HK-2 (cell line): ENCODE measurements around the gene EPHA6.

Source experiments
- DNase-seq: peaks from one replicate; pipeline ENCODE4 v3.0.0-alpha.2; 2018; ENCODE audit not compliant: unreplicated experiment

The EPHA6 gene

DNA sequence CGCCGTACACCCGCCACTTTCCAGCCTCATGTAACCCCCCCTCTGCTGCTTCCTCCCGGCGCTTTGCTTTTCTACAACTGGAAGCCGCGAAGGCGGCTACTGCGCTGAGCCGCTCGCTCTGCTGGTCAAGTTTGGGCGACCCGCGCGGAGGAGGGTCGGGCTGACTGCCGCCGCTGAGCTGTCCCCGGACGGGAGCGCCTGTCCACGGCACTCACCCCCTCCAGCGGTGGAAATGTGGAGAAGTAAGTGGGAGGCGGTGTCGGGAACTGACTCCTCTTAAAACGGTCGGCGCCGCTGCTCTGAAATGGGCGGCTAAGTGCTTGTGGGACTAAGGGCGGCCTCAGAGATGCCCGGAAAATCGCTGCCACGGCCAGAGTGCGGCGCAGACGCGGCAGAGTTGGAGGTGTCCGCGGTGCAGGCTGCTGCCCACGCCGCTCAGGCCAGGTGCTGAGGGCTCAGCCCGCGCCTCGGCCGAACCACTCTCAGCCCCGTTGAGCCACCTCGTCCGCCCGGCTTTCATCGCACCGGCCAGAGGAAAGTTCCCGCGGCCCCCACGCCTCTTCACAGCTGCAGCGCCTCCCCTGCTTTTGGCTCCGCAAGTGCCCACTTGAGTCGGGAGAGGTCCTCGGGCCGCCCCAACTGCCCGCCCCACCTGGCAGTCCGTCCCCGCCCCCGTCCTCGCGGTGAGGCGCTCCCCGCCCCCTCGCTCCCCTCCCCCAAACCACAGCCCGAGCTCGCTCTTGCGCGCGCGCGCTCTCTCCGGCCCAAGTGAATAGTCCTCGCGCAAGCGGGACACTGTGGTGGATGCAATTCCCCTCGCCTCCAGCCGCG lies at the start of gene EPHA6:
Gene EPHA6 (plus strand): TSS at position 775 of the 831 bp plus-strand sequence.
- DNase-seq = peak; percentile 87

DNA sequence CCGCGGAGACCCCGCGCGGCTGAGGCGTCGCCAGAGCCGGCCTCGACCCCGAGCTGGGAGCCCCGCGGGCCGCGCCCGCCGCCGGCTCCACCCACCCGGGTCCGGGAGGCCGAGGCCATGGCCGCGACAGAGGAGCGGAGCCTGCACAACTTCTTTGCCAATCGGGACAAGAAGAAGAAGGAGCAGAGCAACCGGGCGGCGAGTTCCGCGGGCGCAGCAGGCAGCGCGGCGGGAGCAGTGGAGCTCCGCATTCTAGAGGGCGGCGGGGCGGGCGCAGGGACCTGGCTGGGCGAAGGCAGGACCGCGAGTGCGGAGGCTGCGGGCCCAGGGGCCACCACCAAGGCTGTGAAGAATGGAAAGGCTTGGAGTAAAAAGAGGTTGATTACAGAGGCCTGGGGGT lies 37.6 kb upstream of the EPHA6 start:
- no peak for DNase-seq

DNA sequence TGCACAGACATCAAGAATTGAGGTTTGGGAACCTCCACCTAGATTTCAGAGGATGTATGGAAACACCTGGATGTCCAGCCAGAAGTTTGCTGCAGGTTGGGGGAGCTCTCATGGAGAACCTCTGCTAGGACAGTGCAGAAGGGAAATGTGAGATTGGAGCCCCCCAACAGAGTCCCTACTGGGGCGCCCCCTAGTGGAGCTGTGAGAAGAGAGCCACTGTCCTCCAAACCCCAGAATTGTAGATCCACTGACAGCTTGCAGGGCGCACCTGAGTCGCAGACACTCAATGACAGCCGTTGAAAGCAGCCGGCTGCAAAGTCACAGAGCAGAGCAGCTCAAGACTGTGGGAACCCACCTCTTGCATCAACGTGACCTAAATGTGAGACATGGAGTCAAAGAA lies 34.6 kb upstream of the EPHA6 start:
- DNase-seq = no peak

DNA sequence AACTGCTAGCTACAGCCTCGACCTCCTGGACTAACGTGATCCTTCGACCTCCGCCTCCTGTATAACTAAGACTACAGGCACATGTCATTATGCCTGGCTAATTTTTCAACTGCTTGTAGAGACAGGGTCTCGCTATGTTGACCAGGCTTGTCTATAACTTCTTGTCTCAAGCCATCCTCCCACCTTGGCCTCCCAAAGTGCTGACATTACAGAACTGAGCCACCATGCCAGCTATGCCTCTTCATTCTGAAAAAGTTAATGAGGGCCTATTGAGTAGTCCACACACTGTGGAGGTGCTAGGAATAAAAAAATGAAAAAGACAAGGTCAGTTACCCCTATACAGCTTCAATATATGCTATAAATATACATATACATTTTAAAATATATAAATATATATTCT lies 18.3 kb upstream of the EPHA6 start:
- no peak for DNase-seq

DNA sequence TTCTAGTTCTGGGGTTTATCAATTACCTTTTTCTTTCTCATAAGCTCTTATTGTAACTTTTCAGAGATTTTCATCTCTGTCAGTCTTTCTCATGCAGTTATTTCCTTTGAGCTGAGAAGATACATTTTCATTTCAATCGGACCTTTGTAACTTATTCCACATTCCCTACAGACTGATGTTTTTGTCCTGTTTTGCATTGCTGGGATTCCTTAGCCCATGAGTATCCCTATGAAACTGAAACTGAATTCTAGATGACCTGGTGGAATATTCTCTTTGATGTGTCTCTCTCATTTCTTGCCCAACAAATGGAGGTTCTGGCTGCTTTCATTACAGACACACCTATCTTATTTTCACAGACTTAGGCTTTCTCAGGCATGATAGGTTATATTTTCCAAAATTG lies 10.5 kb upstream of the EPHA6 start:
- DNase-seq = no peak

DNA sequence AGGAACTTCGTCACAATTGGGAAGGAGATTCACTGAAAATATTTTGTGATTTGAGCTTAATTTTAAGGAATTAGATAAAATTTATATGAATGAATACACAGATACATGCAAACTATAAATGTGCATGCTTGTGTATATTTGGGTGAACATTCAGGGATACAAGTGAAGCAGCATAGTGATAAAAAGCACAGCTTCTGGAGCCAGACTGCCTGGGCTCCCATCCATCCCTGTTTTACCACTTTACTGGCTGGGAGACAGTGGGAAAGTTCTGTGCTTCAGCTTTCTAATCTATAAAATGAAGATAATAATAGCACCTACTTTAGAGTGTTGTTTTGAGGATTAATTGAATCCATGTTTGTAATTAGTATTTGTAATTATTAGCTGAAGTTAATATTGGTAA lies 8.1 kb upstream of the EPHA6 start:
- DNase-seq = no peak

DNA sequence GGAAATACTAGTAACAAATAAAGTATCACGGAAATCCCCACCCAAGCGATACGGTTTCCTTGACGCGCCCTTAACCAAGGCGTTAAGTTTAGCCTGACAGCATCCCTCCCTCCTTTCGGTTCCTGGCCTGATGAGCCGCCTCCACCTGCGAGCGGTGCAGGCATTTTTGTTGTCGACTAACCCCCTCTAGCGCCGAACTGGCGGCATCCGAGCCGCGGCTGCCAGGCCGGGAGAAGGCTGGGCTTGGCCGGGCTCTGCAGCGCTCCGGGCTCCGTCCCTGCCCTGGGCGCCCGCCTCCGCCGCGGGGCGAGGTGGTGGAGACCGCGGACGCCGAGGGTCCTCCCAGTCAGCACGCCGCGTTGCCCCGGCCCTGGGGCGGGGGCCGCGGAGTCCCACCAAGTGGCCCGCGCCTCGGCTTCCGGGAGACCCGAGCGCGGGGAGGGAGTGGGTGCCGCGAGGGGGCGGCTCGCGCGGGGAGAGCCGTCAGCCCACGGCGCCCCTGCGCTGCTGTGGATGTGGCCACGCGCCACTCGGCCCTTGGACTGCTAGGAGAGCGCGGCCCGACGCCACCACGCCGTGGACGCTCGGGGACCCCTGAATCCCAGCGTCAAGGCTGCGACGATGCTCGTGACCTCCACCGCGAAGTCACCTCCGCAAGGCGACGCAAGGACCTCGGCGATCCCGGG lies 1.1 kb upstream of the EPHA6 start:
- peak; percentile 90 for DNase-seq

DNA sequence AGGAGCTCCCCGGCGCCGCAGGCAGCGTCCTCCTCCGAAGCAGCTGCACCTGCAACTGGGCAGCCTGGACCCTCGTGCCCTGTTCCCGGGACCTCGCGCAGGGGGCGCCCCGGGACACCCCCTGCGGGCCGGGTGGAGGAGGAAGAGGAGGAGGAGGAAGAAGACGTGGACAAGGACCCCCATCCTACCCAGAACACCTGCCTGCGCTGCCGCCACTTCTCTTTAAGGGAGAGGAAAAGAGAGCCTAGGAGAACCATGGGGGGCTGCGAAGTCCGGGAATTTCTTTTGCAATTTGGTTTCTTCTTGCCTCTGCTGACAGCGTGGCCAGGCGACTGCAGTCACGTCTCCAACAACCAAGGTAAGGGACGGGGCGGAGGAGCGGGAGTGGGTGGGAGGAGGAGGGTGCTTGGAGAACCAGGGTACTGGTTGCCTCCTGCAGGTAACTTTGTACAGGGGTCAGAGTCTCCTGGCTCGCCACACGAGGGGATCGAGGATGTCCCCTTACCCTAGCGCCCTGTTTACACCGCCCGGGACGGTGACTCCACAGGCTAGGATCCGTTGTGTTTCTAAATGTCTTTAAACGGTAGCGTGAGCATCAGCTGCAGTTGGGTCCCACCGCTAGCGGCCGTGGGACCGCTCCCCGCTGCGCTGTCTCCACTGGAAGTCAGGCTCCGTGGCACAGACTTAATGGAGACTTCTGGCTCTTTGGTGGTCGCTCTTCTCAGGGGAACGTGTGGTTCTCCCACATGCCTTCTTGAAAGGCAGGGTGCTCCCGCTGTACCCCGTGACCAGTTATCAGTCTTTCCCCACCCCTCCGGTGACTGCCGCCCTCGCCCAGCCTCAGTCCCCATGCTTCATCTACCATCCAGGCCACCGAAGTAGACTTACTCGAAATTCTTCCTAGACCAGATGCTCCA lies 515 bp downstream of the EPHA6 start:
- DNase-seq = no peak

DNA sequence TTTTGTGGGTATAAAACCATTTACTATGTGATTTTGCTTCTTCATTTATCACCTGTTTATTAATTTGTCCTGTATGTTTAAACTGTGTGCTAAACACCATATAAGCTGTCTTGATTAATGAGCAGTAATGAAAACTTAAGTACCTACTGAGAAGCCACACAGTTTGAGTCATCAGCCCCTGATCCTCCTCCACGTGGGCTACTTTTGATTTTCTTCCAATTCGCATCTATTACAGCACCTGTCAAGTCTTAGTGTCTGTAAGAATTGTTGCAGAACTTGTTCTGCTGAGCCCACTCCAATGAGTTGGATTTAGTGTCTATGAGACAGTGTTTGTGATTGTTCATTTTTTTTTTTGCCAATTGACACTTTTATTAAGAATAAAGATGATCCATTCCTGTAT lies 16.8 kb downstream of the EPHA6 start:
- no peak for DNase-seq

DNA sequence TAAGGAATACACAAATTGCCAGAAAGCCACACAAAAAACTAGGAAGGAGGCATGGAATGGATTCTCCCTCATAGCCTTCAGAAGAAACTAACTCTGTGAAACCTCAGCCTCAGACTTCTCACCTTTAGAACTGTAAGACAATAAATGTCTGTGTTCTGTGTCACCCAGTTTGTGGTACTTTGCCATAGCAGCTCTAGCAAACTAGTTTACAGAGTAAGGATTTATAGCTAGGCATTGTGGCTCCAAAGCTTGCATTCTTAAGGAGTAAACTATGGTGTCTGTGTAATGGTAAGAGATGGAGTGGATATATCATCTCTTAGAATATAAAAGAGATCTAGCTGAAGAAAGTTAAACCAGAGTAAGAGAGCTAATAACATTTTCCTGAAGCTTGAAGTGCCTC lies 18.9 kb downstream of the EPHA6 start:
- no peak for DNase-seq

DNA sequence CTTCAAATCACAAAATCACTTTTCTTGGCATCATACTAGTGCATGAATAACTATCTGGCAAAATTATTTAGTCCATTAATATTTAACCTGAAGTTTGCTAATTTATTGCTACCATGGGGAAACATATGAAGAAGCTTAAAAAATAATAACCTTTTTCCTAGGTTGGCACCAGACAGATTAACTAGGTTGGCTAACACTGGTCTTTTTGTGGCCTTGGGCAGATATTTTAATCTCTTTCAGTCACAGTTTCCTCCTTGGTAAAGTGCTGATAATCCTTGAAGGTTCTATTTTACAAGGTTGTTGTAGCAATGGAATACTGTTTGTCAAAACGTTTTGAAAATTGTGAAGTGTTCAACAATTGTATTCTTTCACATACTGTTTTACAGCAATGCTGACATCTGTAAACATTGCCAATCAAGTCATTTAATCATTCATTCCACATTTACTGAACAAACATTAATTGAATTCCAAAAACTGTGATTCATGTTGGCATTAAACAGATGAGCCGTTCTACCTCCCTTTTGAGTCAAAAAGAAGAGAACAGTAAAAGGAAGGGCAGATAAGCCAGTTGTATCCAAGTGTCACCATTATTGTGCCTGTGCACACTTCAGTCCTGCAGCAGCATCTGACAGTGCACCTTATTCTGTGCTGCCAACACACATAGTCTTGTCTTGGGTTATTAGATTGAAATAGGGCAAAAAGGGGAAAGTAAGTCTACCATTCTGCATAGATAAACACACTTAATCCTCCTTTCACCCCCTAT lies 21.9 kb downstream of the EPHA6 start:
- DNase-seq = no peak

DNA sequence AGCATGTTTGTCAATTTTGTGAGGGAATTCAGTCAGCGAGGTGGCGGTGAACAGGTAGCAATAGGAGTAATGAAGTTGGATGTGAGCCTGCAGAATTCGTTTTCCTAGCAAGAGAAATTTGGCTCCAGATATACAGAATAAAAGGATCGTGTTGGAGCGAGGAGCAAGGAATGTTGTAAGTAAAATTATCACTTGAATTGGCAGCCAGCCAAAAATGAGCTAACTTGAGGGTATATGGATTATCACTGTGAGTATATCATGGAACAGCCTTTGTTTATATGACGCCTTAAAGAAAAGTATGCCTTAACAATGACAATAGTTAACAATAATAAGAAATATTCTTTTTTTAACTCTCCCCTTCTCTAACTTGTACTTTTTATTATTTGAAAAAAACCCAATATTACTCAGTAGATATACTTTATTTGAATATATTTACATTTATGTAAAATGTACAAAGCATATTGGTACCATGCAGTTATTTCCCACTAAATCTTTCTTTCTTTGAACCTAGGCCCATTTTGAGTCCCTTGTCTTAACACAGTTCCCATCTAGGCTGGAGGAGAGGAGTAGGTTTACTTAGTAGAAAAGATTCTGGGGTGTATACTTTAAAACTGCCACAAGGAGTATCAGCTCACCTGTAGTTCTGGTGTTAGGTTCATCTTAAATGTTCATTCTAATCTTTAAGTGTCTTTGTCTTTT lies 29.3 kb downstream of the EPHA6 start:
- DNase-seq = no peak

DNA sequence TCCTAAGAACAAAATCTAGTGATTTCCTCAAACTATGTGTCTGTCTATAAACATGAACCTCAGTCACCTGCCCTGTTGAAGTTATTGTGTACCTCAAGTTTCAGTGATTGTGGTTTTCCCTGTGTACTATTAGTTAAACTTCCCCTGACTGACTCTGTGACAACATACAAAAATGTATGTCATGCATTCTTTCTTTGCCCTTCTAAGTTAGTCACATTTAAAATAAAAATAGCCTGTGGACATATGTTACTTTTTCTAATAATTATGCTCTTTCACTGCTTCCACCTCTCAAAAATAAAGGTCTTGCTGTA lies 29.8 kb downstream of the EPHA6 start:
- no peak for DNase-seq

DNA sequence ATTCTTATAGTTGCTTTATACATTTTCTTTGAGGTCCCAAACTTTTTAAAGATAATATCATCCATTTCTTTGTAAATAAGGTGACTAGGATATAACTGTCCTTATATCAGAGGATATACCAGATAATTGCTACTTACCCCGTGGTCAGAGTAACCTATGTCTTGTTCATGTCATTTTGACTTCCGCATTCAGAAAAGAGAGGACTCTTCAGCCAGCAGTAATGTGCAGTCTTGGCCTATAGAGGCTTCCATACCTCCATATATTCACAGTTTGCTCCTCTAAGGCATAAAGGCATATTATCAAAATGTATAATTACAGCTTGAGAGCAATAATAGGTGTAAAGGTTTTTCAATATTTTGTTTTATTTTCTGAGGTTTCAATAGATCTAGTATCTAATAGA lies 38.5 kb downstream of the EPHA6 start:
- no peak for DNase-seq

DNA sequence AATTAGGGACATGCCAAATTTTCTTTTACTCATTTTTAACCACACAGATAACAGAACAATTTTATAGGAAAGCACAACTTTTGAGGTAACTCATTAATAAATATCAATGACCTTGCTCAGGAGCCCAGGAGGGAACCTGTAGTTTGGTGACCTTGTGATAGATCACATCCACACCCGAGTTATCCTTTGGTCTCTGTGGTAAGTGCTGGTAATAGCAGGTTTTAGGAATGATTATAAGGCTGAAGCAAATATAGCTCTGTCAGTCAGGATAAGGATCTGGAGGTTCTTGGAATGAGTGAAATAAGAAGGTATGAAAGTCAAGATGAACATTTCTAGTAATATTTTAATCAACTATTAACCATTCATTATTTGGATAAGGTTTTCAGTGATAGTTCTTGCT lies 46.5 kb downstream of the EPHA6 start:
- DNase-seq = no peak

DNA sequence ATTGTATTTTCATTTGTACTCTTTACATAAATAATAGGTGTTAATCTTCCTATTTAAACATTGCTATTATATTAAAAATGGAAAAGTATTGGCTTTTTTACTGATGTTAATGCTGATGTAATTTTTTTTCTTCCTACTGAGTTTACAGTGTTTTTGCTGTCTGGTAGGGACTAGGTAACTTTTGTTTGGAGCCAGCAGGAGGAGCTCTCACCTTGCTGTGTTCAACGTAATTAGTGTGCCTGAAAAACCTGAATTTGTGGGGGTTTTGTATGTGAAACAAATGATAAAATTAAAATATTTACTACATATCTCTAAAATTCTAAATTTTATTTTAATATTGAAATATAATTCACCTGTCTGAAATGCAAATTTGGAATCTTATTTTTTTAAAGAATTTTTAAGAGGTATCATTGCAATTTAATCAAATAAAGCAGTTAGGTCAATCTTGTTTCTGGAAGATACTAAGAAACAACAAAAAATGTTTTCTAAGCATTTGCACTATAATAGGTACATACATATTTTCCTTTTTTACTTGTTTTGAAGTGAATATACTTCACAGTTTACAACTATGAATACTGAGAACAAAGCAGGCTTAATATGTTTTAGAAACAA lies 48.8 kb downstream of the EPHA6 start:
- peak; percentile 24 for DNase-seq

DNA sequence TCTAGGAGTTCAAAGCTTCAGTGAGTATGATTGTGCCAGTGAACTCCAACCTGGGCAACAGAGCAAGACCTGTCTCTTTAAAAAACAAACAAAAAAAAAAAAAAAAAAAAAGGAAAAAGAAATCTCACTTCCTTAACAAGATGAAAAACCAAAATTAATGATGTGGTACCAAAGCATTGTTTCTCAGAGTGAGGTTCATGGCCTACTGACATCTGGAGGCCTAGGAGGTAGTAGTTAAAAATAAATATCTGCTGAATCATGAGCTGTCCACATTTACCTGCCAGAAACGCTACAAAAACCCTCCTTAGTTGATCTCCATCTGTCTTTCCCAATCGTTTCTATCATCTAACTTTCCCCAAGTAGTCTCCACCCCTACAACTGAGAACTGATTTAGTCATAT lies 51.2 kb downstream of the EPHA6 start:
- DNase-seq = no peak

DNA sequence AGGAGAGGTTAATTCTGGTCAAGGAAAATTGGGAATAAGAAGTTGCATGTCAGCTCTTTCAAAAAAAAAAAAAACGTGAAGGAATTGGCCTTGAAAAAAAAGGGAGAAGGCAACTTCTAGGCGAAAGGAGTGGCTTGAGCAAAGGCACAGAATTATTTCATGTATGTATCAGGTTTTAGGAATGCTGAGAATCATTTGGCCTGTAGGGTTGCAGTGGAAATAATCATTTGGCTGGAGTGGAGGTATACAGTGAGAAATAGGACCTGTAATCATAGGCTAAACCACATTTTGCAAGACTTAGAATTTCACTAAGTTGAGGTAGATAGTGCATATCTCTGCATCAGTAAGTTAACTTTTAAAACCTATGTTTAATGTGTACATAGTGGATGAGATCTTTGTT lies 54.9 kb downstream of the EPHA6 start:
- DNase-seq = no peak

DNA sequence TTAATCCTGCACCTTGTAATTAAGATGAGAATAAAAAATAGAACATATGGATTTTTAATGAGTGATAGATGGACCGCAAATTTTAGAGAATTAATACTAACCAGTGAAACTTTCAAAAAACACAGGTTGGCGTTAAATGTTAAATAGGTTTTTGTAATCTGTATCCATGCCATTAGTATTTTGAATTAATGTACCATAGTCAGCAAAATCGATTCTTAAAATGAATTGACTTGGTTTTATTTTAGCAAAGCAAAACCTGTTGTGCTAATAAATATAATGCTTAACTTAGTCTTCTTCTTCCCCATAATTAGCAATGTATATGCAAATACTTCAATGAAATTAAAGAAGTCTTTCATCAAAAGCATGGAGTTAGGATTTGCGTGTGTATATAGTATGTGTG lies 63.1 kb downstream of the EPHA6 start:
- no peak for DNase-seq

DNA sequence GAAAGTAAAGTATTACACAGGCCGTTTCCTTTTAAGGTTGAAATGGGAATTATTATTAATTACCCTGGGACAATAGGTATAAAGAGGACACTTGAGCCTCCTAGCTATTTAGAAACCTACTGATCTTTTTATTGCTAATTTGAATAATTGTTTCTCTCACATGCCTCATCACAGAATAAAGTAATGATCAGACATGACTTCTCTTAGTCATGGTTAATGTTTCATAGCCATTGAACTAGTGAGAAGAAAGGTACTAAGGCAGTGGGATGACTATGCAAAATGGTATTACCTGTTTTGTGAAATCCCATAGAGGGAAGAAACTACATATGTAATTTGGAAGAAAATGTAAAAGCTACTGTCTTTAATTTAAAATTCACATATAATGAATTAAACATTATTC lies 85.6 kb downstream of the EPHA6 start:
- no peak for DNase-seq

DNA sequence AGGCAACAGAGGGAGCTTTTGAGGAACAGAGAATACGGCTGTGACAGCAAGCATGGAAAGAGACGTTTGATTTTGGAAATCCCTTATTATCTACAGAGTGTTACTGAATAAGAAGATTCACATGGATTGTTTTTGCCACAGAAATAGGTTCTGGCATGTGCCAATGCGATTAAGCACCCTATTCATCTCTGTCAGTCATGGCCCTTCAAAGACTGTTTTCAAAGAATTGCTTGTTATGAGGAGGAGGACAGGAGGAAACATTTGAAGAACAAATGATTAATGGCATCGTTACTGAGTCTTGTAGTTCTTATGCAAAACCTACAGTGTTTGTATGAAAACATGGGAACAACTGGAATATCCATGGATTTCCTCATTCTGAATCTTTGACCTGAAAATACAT lies 86.2 kb downstream of the EPHA6 start:
- no peak for DNase-seq
